WTC11 (cell line): ENCODE measurements around the gene ZFP3.

Source experiments
- ATF1 ChIP-seq: sonication (generic); formaldehyde crosslinking; IDR thresholded peaks from 2 replicates; pipeline ENCODE4 v1.8.1; 2023; ENCODE audit warnings: mild to moderate bottlenecking, moderate library complexity, missing genetic modification reagents
- JUN ChIP-seq: sonication (generic); formaldehyde crosslinking; IDR thresholded peaks from 2 replicates; pipeline ENCODE4 v1.8.0; 2023; ENCODE audit warnings: mild to moderate bottlenecking, missing genetic modification reagents
- NFYB ChIP-seq: sonication (generic); formaldehyde crosslinking; conservative IDR thresholded peaks from 2 replicates; pipeline ENCODE4 v1.8.0; 2022; ENCODE audit warnings: low read depth, missing genetic modification reagents
- TCF7 ChIP-seq: sonication (generic); formaldehyde crosslinking; IDR thresholded peaks from 2 replicates; pipeline ENCODE4 v1.8.0; 2022; ENCODE audit warnings: mild to moderate bottlenecking, low read depth, missing genetic modification reagents, moderate library complexity
- ZBTB43 ChIP-seq: sonication (generic); formaldehyde crosslinking; IDR thresholded peaks from 2 replicates; pipeline ENCODE4 v1.8.1; 2023; ENCODE audit warnings: mild to moderate bottlenecking, missing genetic modification reagents
- ZNF416 ChIP-seq: fragments of 250-450 bp; sonication (Bioruptor Pico); IDR thresholded peaks from 2 replicates; pipeline ENCODE4 v1.9.0; 2021; ENCODE audit warnings: mild to moderate bottlenecking, inconsistent platforms
- TF ChIP-seq, protein P1 (sequence below): fragments of 200-600 bp; IDR thresholded peaks from 2 replicates; pipeline ENCODE4 v1.8.0; 2022; ENCODE audit warnings: antibody characterized with exemption

DNA sequence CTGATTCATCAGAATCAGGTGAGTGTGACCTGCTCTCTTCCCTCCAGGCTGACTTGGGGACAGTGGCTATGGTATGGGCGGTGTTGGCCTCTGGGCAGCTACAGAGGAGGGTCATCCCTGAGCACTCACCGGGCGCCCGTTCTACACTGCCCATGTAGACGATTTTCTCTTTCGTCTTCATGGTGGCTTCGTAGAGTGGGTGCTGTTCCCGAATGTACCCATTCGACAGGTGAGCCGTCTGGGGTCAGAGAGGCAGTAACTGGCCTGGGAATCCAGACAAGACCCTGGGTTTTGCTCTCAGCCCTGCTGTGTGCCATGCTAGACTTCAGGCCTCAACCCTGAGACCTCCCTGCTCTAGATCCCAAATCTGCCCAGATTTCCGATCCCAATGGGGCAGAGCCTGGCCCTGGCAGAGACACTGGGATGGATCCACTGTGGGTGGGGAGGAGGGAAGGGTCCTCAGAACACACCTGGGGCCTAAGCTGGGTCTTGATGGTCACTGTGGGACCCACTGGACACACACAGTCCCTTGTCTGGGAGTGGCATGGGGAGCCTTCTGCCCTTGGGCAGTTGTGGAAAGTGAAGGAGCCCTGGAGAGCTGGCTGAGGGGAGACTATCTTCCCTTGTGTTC is 50.8 kb downstream of the ZFP3 start:
- no peak for TF ChIP-seq ZNF416
- TF ChIP-seq ATF1 (CRISPR knock-in tag), result no peak
- TF ChIP-seq, protein P1, sequence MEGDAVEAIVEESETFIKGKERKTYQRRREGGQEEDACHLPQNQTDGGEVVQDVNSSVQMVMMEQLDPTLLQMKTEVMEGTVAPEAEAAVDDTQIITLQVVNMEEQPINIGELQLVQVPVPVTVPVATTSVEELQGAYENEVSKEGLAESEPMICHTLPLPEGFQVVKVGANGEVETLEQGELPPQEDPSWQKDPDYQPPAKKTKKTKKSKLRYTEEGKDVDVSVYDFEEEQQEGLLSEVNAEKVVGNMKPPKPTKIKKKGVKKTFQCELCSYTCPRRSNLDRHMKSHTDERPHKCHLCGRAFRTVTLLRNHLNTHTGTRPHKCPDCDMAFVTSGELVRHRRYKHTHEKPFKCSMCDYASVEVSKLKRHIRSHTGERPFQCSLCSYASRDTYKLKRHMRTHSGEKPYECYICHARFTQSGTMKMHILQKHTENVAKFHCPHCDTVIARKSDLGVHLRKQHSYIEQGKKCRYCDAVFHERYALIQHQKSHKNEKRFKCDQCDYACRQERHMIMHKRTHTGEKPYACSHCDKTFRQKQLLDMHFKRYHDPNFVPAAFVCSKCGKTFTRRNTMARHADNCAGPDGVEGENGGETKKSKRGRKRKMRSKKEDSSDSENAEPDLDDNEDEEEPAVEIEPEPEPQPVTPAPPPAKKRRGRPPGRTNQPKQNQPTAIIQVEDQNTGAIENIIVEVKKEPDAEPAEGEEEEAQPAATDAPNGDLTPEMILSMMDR, result no peak
- no peak for TF ChIP-seq TCF7 (CRISPR knock-in tag)
- no peak for TF ChIP-seq JUN (CRISPR knock-in tag)
- no peak for TF ChIP-seq ZBTB43 (CRISPR knock-in tag)
- no peak for TF ChIP-seq NFYB (CRISPR knock-in tag)
